ENCODE data around the gene CDKN2D.
"Not testable (repeated sequence)": the region's sequence is repeated elsewhere in the genome, so short reads cannot be mapped to it uniquely, and the experiment has no call there.

The CDKN2D gene

GRCh38 chr19:10575011-10575716 is 6.4 kb upstream of the CDKN2D start:
- Histone ChIP-seq H3K9ac (ENCODE audit: low read length) (no peak overlapping the region), H3K9me3 (ENCODE audit: control insufficient read depth, low read depth, low read length) (no peaks in the 10 kb centered on the region), H3K36me3 (ENCODE audit: control insufficient read depth, low read depth, low read length) (peaks cover 8% of the 10 kb centered on the region), H3K27ac (ENCODE audit: low read length) (no peak overlapping the region), H3K4me3 (ENCODE audit: low read length) (no peak overlapping the region), H3K27me3 (ENCODE audit: control insufficient read depth, insufficient read depth, low read length) (no peaks in the 10 kb centered on the region), H3K4me1 (ENCODE audit: control insufficient read depth, low read depth, low read length) (no peaks in the 10 kb centered on the region)

GRCh38 chr19:10574462-10574861 is 5.7 kb upstream of the CDKN2D start:
- H3K4me1 ChIP-seq (ENCODE audit: control insufficient read depth, low read depth, low read length), result no peaks in the 10 kb centered on the region
- H3K4me3 ChIP-seq (ENCODE audit: low read length), result no peak overlapping the region
- H3K36me3 ChIP-seq (ENCODE audit: control insufficient read depth, low read depth, low read length), result peaks cover 5% of the 10 kb centered on the region
- H3K27me3 ChIP-seq (ENCODE audit: control insufficient read depth, insufficient read depth, low read length), result no peaks in the 10 kb centered on the region
- no peak overlapping the region for H3K27ac ChIP-seq (ENCODE audit: low read length)
- H3K9me3 ChIP-seq (ENCODE audit: control insufficient read depth, low read depth, low read length), result no peaks in the 10 kb centered on the region
- no peak overlapping the region for H3K9ac ChIP-seq (ENCODE audit: low read length)

DNA sequence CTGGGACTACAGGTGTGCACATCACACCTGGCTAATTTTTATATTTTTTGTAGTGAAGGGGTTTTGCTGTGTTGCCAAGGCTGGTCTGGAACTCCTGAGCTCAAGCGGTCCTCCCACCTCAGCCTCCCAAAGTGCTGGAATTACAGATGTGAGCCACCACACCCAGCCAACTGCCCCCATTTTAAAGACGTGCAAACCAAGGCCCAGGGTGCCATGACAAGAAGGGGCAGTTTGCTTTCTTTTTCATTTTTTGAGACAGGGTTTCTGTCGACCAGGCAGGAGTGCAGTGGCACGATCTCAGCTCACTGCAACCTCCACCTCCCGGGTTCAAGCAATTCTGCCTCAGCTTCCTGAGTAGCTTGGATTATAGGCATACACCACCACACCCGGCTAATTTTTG is 5.0 kb upstream of the CDKN2D start:
- not testable (repeated sequence) for H3K36me3 ChIP-seq (ENCODE audit: control insufficient read depth, low read depth, low read length); H3K4me3 ChIP-seq (ENCODE audit: low read length); H3K4me1 ChIP-seq (ENCODE audit: control insufficient read depth, low read depth, low read length); H3K9me3 ChIP-seq (ENCODE audit: control insufficient read depth, low read depth, low read length); H3K27ac ChIP-seq (ENCODE audit: low read length); H3K27me3 ChIP-seq (ENCODE audit: control insufficient read depth, insufficient read depth, low read length); H3K9ac ChIP-seq (ENCODE audit: low read length)

DNA sequence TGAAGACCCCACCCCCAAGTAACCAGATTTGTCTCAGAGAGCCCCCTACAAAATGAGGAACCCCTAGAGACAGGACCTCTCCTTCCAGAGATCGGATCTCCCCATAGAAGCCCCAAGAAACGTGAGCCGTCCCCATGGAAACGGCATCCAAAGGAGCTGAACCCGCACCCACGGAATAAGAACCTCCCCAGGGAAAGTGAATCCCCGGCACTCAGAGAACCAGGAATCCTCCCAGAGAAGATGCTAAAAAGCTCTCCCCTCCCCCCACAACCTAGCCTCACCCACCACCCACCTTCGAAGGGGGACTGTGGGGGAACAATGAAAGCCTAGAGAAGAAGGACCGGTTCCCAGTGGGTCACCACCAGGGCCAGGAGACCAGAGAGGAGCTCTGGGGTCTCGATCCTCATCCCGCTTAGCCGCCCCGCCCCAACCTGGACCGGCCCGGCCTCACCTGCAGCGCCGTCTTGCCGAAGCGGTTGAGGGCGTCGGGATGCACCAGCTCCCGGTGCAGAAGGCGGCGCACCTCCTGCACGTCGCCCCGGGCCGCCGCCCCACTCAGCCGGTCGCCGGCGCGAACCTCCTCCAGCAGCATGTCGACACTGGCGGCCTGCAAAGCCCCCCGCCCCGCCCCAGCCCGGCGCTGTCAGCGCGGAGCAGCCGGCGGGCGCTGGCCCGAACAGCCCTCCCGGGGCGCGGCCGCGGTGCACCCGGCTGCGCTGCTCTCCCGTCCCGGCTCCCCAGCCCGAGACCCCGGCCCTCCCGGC is 535 bp downstream of the CDKN2D start:
- Histone ChIP-seq H3K4me1 (ENCODE audit: control insufficient read depth, low read depth, low read length) (peaks cover 9% of the 10 kb centered on the region), H3K27me3 (ENCODE audit: control insufficient read depth, insufficient read depth, low read length) (peaks cover 18% of the 10 kb centered on the region), H3K9me3 (ENCODE audit: control insufficient read depth, low read depth, low read length) (no peaks in the 10 kb centered on the region), H3K27ac (ENCODE audit: low read length) (no peak overlapping the region), H3K4me3 (ENCODE audit: low read length) (peak overlapping the region; percentile 55), H3K9ac (ENCODE audit: low read length) (peak overlapping the region; percentile 27), H3K36me3 (ENCODE audit: control insufficient read depth, low read depth, low read length) (no peaks in the 10 kb centered on the region)

- Histone ChIP-seq H3K36me3 (ENCODE audit: control insufficient read depth, low read depth, low read length) (peaks cover 1% of the 10 kb centered on the region), H3K9me3 (ENCODE audit: control insufficient read depth, low read depth, low read length) (no peaks in the 10 kb centered on the region), H3K27ac (ENCODE audit: low read length) (no peak overlapping the region), H3K9ac (ENCODE audit: low read length) (peak overlapping the region; percentile 27), H3K4me1 (ENCODE audit: control insufficient read depth, low read depth, low read length) (peaks cover 9% of the 10 kb centered on the region), H3K27me3 (ENCODE audit: control insufficient read depth, insufficient read depth, low read length) (peaks cover 18% of the 10 kb centered on the region), H3K4me3 (ENCODE audit: low read length) (peak overlapping the region; percentile 55)
Measured at GRCh38 chr19:10567656-10568055, 1.1 kb downstream of the CDKN2D start.

GRCh38 chr19:10566658-10567410 is 1.9 kb downstream of the CDKN2D start:
- Histone ChIP-seq H3K9me3 (ENCODE audit: control insufficient read depth, low read depth, low read length) (no peaks in the 10 kb centered on the region), H3K4me3 (ENCODE audit: low read length) (peak overlapping the region; percentile 90), H3K4me1 (ENCODE audit: control insufficient read depth, low read depth, low read length) (peaks cover 9% of the 10 kb centered on the region), H3K27me3 (ENCODE audit: control insufficient read depth, insufficient read depth, low read length) (peaks cover 18% of the 10 kb centered on the region), H3K9ac (ENCODE audit: low read length) (no peak overlapping the region), H3K36me3 (ENCODE audit: control insufficient read depth, low read depth, low read length) (peaks cover 4% of the 10 kb centered on the region), H3K27ac (ENCODE audit: low read length) (no peak overlapping the region)

DNA sequence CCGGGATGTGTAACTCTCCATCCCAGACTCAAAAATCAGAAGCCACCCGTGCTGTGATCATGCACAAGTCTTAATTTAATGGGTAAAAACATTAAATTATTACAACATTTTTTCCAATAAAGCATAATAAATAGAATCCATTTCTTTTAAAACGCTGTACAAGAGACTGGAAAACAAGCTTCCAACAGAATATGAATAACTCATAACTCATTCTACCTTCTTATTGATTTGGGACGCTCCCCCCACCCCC is 2.4 kb downstream of the CDKN2D start:
- Histone ChIP-seq H3K27ac (ENCODE audit: low read length) (no peak overlapping the region), H3K27me3 (ENCODE audit: control insufficient read depth, insufficient read depth, low read length) (peaks cover 18% of the 10 kb centered on the region), H3K9me3 (ENCODE audit: control insufficient read depth, low read depth, low read length) (no peaks in the 10 kb centered on the region), H3K4me3 (ENCODE audit: low read length) (peak overlapping the region; percentile 90), H3K4me1 (ENCODE audit: control insufficient read depth, low read depth, low read length) (peaks cover 9% of the 10 kb centered on the region), H3K9ac (ENCODE audit: low read length) (no peak overlapping the region), H3K36me3 (ENCODE audit: control insufficient read depth, low read depth, low read length) (peaks cover 8% of the 10 kb centered on the region)

GRCh38 chr19:10565567-10566407 is 3.0 kb downstream of the CDKN2D start, which contains the start of gene KRI1:
KRI1 (minus strand) TSS chr19:10566010; CDS start chr19:10565999, 11 bp downstream.
- Histone ChIP-seq H3K27ac (ENCODE audit: low read length) (peak within 1 kb of the TSS; percentile 88), H3K27me3 (ENCODE audit: control insufficient read depth, insufficient read depth, low read length) (peaks cover 18% of the 10 kb centered on the region), H3K4me1 (ENCODE audit: control insufficient read depth, low read depth, low read length) (peaks cover 9% of the 10 kb centered on the region), H3K36me3 (ENCODE audit: control insufficient read depth, low read depth, low read length) (peaks cover 14% of the 10 kb centered on the region), H3K9ac (ENCODE audit: low read length) (peak within 1 kb of the TSS; percentile 95), H3K9me3 (ENCODE audit: control insufficient read depth, low read depth, low read length) (no peaks in the 10 kb centered on the region), H3K4me3 (ENCODE audit: low read length) (peak within 1 kb of the TSS; percentile 90)

DNA sequence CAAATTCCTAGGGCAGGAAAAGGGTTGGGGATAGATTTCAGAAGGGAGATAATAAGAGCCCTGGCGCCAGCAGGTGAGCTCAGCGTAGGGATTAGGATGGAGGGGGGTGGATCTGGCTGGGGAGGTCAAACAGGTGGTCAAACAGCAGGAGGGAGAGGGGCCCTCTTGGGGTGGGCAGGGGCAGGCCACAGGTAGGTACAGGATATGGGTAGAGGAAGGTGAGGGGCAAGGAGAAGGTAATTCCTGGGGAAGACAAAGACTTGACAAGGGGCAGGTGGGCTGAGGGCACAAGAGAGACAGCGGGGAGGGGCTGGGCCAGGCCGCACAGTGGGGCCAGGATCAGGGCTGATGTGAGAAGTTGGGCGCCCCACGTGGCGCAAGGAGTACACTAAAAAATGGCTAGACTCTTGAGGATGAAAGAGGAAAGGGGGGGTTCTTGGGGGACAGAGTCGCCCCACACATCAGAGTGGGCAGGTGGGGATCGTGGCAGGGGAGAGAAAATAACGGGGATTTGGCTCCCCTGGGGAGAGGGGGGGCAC is 3.7 kb downstream of the CDKN2D start:
- no peaks in the 10 kb centered on the region for H3K9me3 ChIP-seq (ENCODE audit: control insufficient read depth, low read depth, low read length)
- peaks cover 9% of the 10 kb centered on the region for H3K4me1 ChIP-seq (ENCODE audit: control insufficient read depth, low read depth, low read length)
- peak overlapping the region; percentile 88 for H3K27ac ChIP-seq (ENCODE audit: low read length)
- peak overlapping the region; percentile 95 for H3K9ac ChIP-seq (ENCODE audit: low read length)
- H3K36me3 ChIP-seq (ENCODE audit: control insufficient read depth, low read depth, low read length), result peaks cover 21% of the 10 kb centered on the region
- peak overlapping the region; percentile 90 for H3K4me3 ChIP-seq (ENCODE audit: low read length)
- peaks cover 18% of the 10 kb centered on the region for H3K27me3 ChIP-seq (ENCODE audit: control insufficient read depth, insufficient read depth, low read length)

DNA sequence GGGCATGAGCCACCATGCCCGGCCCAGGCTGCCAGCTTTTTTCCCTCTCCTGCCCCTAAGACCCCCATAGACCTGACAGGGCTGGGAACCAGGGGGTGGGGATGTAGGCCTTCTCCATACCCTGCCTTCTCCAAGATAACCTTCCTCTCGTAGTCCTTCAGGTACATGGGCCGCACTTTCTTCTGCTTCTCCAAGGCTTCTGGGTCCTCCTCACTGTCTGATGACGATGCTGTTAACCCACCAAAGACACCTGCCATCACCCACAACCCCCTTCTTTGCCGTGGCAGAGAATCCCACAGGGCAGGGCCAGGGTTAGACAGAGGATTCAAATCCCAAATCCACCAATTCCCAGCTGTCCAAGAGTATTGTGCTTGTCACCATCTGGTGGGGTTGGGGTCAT is 6.2 kb downstream of the CDKN2D start:
- no peaks in the 10 kb centered on the region for H3K9me3 ChIP-seq (ENCODE audit: control insufficient read depth, low read depth, low read length)
- H3K9ac ChIP-seq (ENCODE audit: low read length), result no peak overlapping the region
- no peak overlapping the region for H3K27ac ChIP-seq (ENCODE audit: low read length)
- no peak overlapping the region for H3K4me3 ChIP-seq (ENCODE audit: low read length)
- peaks cover 3% of the 10 kb centered on the region for H3K4me1 ChIP-seq (ENCODE audit: control insufficient read depth, low read depth, low read length)
- H3K27me3 ChIP-seq (ENCODE audit: control insufficient read depth, insufficient read depth, low read length), result peaks cover 11% of the 10 kb centered on the region
- H3K36me3 ChIP-seq (ENCODE audit: control insufficient read depth, low read depth, low read length), result peaks cover 43% of the 10 kb centered on the region

DNA sequence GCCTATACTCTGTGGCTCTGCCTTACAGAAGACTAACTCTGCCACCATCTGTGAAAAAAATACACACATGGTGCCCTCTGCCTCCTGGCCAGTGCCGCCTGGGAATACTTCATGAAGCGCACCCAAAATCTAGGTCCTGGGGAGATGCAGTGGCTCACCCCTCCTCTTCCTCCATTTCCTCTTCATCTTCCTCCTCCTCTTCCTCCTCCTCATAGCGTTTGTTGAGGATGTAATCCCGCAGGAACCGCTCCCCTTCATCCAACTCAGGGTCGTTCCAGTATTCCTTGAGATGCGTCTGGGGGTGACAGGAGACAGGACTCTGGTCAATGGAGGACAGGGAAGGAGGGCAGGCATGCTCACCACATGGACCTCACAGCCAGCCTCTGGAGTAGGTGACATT is 8.6 kb downstream of the CDKN2D start:
- Histone ChIP-seq H3K4me3 (ENCODE audit: low read length) (no peak overlapping the region), H3K27me3 (ENCODE audit: control insufficient read depth, insufficient read depth, low read length) (no peaks in the 10 kb centered on the region), H3K36me3 (ENCODE audit: control insufficient read depth, low read depth, low read length) (peaks cover 57% of the 10 kb centered on the region), H3K4me1 (ENCODE audit: control insufficient read depth, low read depth, low read length) (no peaks in the 10 kb centered on the region), H3K9ac (ENCODE audit: low read length) (no peak overlapping the region), H3K9me3 (ENCODE audit: control insufficient read depth, low read depth, low read length) (no peaks in the 10 kb centered on the region), H3K27ac (ENCODE audit: low read length) (no peak overlapping the region)

All from iPS-18a (cell line).